Rectal smooth muscle tissue (tissue), 1 donor: ENCODE measurements around the gene PPP3R1.

Experiments used
- H3K27ac ChIP-seq: one replicate; pipeline ENCODE4 v1.7.0; 2013; ENCODE audit warnings: low read depth, low read length, inconsistent platforms
- H3K27me3 ChIP-seq: one replicate; pipeline ENCODE4 v1.7.0; 2013; ENCODE audit warnings: low read length; ENCODE audit not compliant: control insufficient read depth, insufficient read depth
- H3K36me3 ChIP-seq: one replicate; pipeline ENCODE4 v1.7.0; 2013; ENCODE audit warnings: low read length; ENCODE audit not compliant: control insufficient read depth, insufficient read depth
- H3K4me1 ChIP-seq: one replicate; pipeline ENCODE4 v1.7.0; 2013; ENCODE audit warnings: low read length; ENCODE audit not compliant: control insufficient read depth, insufficient read depth
- H3K4me3 ChIP-seq: one replicate; pipeline ENCODE4 v1.7.0; 2013; ENCODE audit warnings: low read length
- H3K9ac ChIP-seq: one replicate; pipeline ENCODE4 v1.7.0; 2013; ENCODE audit warnings: low read length

Gene PPP3R1

GRCh38 chr2:68172521-68172920 is 79.8 kb downstream of the PPP3R1 start:
- Histone ChIP-seq H3K27ac (no peak overlapping the region), H3K4me1 (no peaks in the 10 kb centered on the region), H3K9ac (no peak overlapping the region), H3K36me3 (peaks cover 3% of the 10 kb centered on the region), H3K4me3 (no peak overlapping the region), H3K27me3 (no peaks in the 10 kb centered on the region)

GRCh38 chr2:68171684-68172083 is 80.6 kb downstream of the PPP3R1 start:
- no peak overlapping the region for H3K4me3 ChIP-seq
- no peak overlapping the region for H3K27ac ChIP-seq
- H3K27me3 ChIP-seq, result no peaks in the 10 kb centered on the region
- no peak overlapping the region for H3K9ac ChIP-seq
- H3K36me3 ChIP-seq, result peaks cover 3% of the 10 kb centered on the region
- H3K4me1 ChIP-seq, result no peaks in the 10 kb centered on the region

DNA sequence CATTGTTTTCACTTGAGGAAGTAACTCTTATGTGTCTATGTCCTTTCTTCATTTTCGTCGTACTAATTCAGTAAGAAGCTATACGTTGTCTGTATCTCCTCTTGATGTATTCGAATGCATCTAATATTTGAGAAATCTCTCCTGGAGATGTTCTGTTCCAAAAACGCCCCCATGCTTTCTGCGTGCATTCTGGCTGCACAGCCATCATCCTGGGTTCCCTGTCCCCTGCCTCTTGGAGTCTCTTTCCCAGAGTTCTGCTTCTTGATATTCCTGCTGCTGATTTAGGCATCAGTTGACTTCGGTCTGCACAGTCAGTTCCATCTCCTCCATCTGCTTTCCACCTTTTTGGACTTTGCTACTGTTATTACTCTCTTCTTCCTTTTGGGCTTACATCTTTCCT is 81.2 kb downstream of the PPP3R1 start:
- Histone ChIP-seq H3K27ac (no peak overlapping the region), H3K9ac (no peak overlapping the region), H3K4me3 (no peak overlapping the region), H3K36me3 (peaks cover 3% of the 10 kb centered on the region), H3K4me1 (no peaks in the 10 kb centered on the region), H3K27me3 (no peaks in the 10 kb centered on the region)

DNA sequence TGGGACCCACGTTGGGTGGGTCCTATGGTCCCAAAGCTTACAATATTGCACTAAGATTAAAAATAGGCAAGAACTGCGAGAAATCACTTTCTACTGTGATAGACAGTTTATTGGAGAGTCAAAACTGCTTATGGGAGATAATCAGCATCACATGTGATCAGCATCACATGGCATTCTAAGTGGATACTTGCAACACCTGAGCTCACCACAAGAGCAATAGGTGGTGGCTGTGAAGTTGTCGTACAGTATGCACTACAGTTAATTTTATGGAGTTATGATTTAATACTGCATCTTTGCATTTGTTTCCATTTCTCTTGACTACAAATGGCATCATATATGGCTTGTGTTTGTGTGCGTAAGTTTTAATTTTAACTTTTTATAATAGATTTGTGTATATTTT is 83.0 kb downstream of the PPP3R1 start:
- no peak overlapping the region for H3K27ac ChIP-seq
- peaks cover 8% of the 10 kb centered on the region for H3K36me3 ChIP-seq
- no peaks in the 10 kb centered on the region for H3K27me3 ChIP-seq
- H3K4me3 ChIP-seq, result no peak overlapping the region
- H3K9ac ChIP-seq, result no peak overlapping the region
- H3K4me1 ChIP-seq, result no peaks in the 10 kb centered on the region

- Histone ChIP-seq H3K27ac (no peak overlapping the region), H3K4me3 (no peak overlapping the region), H3K27me3 (no peaks in the 10 kb centered on the region), H3K9ac (no peak overlapping the region), H3K36me3 (peaks cover 14% of the 10 kb centered on the region), H3K4me1 (no peaks in the 10 kb centered on the region)
These were observed 85.1 kb downstream of the PPP3R1 start for GRCh38 chr2:68167186-68167585.

DNA sequence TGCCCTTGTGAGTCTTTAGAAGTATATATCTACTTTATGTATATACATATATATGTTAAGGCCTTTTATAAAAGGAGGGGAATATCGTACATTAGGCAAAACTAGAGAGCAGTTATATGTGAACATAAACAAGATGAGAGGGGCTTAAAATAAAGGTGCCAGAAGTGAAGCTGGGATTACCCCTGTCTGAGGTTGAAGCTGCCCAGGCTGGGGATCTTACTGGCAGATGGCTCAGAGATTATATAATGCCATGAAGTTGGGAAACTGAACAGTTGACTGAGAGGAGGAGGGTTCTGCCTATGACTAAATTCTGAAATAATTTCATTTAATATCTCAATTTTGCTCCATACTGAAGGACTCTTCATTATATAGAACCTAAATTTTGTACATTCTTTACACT is 88.7 kb downstream of the PPP3R1 start:
- no peak overlapping the region for H3K27ac ChIP-seq
- no peaks in the 10 kb centered on the region for H3K27me3 ChIP-seq
- H3K4me3 ChIP-seq, result no peak overlapping the region
- H3K36me3 ChIP-seq, result peaks cover 13% of the 10 kb centered on the region
- peaks cover 7% of the 10 kb centered on the region for H3K4me1 ChIP-seq
- no peak overlapping the region for H3K9ac ChIP-seq

DNA sequence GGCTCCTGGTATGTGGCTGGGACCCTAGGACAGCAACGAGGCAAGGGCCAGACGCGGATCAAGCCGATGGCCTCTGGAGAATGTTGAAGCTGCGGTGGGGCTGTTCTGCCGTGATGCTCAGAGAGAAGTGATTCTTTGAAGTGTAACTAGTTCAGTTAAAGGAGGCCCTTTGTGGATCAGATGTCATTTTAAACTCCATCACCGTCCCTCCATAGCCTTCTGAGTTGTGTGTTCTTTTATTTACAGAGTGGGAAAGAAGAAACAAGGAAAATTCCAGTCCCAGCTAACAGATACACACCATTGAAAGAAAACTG is 94.2 kb downstream of the PPP3R1 start:
- peaks cover 5% of the 10 kb centered on the region for H3K36me3 ChIP-seq
- H3K27ac ChIP-seq, result peak overlapping the region; percentile 97
- no peaks in the 10 kb centered on the region for H3K27me3 ChIP-seq
- H3K9ac ChIP-seq, result peak overlapping the region; percentile 74
- H3K4me3 ChIP-seq, result peak overlapping the region; percentile 85
- peaks cover 19% of the 10 kb centered on the region for H3K4me1 ChIP-seq

GRCh38 chr2:68157402-68158133 is 94.8 kb downstream of the PPP3R1 start, which contains the start of gene PNO1:
TSS of gene PNO1 (plus strand) at chr2:68157888. CDS start at chr2:68157935, 47 bp downstream.
- H3K9ac ChIP-seq, result peak within 1 kb of the TSS; percentile 76
- peak within 1 kb of the TSS; percentile 97 for H3K27ac ChIP-seq
- H3K4me3 ChIP-seq, result peak within 1 kb of the TSS; percentile 85
- peaks cover 3% of the 10 kb centered on the region for H3K36me3 ChIP-seq
- peaks cover 19% of the 10 kb centered on the region for H3K4me1 ChIP-seq
- H3K27me3 ChIP-seq, result no peaks in the 10 kb centered on the region

DNA sequence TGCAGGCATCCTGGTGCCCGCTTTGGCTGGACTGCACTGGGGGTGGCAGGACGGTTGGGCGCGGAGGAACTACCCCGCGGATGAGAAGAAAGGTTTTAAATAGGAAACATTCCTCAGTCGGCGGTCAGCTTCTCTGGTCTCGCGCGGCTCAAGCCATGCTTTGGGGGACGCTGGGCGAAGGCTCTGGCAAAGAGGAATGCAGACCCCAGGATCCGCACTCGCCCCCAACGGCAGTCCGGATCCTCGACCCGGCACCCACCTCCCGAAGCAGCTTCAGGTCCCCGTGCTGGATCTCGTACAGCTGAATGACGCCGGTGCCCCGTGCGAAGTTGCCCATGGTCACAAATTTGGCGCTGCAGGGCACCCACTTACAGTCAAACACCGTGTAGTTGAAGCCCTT is 95.3 kb downstream of the PPP3R1 start:
- no peaks in the 10 kb centered on the region for H3K27me3 ChIP-seq
- peak overlapping the region; percentile 85 for H3K4me3 ChIP-seq
- peak overlapping the region; percentile 97 for H3K27ac ChIP-seq
- H3K36me3 ChIP-seq, result peaks cover 3% of the 10 kb centered on the region
- peaks cover 19% of the 10 kb centered on the region for H3K4me1 ChIP-seq
- H3K9ac ChIP-seq, result peak overlapping the region; percentile 76

DNA sequence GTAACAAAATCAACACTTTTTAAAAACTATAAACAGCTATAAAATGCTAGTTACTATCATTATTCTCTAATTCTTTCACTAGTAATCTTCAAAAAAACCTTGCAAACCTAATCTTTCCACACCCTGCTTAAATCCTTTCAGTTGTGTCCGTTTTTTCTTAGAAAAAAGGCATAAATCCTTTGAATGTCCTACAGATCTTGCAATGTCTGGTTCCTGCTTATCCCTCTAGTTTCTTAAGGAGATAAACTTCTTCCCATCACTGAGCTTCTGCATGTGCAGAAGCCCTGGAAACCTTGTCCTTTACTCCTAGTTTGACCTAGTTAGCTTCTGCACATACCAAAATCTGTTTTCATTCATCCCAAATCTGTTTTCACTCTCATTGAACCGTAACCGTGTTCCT is 95.9 kb downstream of the PPP3R1 start:
- Histone ChIP-seq H3K27me3 (no peaks in the 10 kb centered on the region), H3K36me3 (peaks cover 3% of the 10 kb centered on the region), H3K4me1 (peaks cover 19% of the 10 kb centered on the region), H3K27ac (peak overlapping the region; percentile 97), H3K9ac (peak overlapping the region; percentile 76), H3K4me3 (peak overlapping the region; percentile 85)

GRCh38 chr2:68155618-68156017 is 96.7 kb downstream of the PPP3R1 start:
- H3K4me1 ChIP-seq, result peaks cover 19% of the 10 kb centered on the region
- H3K4me3 ChIP-seq, result no peak overlapping the region
- H3K27ac ChIP-seq, result no peak overlapping the region
- no peaks in the 10 kb centered on the region for H3K27me3 ChIP-seq
- no peak overlapping the region for H3K9ac ChIP-seq
- H3K36me3 ChIP-seq, result peaks cover 3% of the 10 kb centered on the region

GRCh38 chr2:68152681-68153347 is 99.5 kb downstream of the PPP3R1 start:
- Histone ChIP-seq H3K27me3 (no peaks in the 10 kb centered on the region), H3K4me3 (no peak overlapping the region), H3K9ac (no peak overlapping the region), H3K27ac (no peak overlapping the region), H3K36me3 (no peaks in the 10 kb centered on the region), H3K4me1 (peaks cover 7% of the 10 kb centered on the region)

DNA sequence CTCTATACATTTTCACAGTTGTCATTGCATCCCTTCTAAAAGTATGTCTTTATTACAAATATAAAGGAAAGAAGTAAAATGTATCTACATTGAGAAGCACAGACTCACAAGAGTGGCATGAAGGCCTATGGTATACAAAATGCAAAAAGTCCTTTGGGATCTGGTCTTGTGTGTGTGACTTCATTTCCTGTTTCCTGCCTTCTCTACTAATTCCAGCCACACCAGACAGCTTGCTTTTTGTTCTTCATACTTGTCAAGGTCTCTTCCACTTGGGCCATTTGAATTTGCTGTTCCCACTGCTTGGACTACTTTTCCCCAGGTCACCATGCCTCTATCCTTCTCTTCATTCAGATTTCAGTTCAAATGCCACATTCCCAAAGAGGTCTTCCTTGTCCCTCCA is 101.3 kb downstream of the PPP3R1 start:
- Histone ChIP-seq H3K4me1 (peaks cover under 1% of the 10 kb centered on the region), H3K27me3 (no peaks in the 10 kb centered on the region), H3K9ac (no peak overlapping the region), H3K4me3 (no peak overlapping the region), H3K36me3 (no peaks in the 10 kb centered on the region), H3K27ac (no peak overlapping the region)
